ENCODE results near the gene TLR6.

Gene TLR6

GRCh38 chr4:38856524-38857337 lies at the start of gene TLR6:
Gene TLR6, minus strand, starts transcription at chr4:38856817. Its CDS starts 27,344 bp downstream, at chr4:38829473.
- TF ChIP-seq GATA3 (IDR thresholded peaks at IDR 0.05; ENCODE audit: low read depth, low read length) (no peak), GATA2 (IDR thresholded peaks at IDR 0.05; ENCODE audit: low read depth, low read length) (no peak)

GRCh38 chr4:38905652-38906385 lies 49.2 kb upstream of the TLR6 start:
- peak; percentile 29; the same call in 1 of the 2 replicates for TF ChIP-seq GATA3 (IDR thresholded peaks at IDR 0.05; ENCODE audit: low read depth, low read length)
- TF ChIP-seq GATA2 (IDR thresholded peaks at IDR 0.05; ENCODE audit: low read depth, low read length), result peak; percentile 81

- TF ChIP-seq GATA3 (IDR thresholded peaks at IDR 0.05; ENCODE audit: low read depth, low read length) (no peak), GATA2 (IDR thresholded peaks at IDR 0.05; ENCODE audit: low read depth, low read length) (no peak)
These were observed 48.1 kb upstream of the TLR6 start for GRCh38 chr4:38904682-38905081.

- TF ChIP-seq GATA2 (IDR thresholded peaks at IDR 0.05; ENCODE audit: low read depth, low read length) (no peak), GATA3 (IDR thresholded peaks at IDR 0.05; ENCODE audit: low read depth, low read length) (no peak)
These were observed 47.6 kb upstream of the TLR6 start for GRCh38 chr4:38904090-38904666.

- TF ChIP-seq GATA3 (IDR thresholded peaks at IDR 0.05; ENCODE audit: low read depth, low read length) (no peak), GATA2 (IDR thresholded peaks at IDR 0.05; ENCODE audit: low read depth, low read length) (no peak)
These were observed 46.1 kb upstream of the TLR6 start for GRCh38 chr4:38902695-38903094.

GRCh38 chr4:38902221-38902620 lies 45.6 kb upstream of the TLR6 start:
- no peak for TF ChIP-seq GATA3 (IDR thresholded peaks at IDR 0.05; ENCODE audit: low read depth, low read length)
- no peak for TF ChIP-seq GATA2 (IDR thresholded peaks at IDR 0.05; ENCODE audit: low read depth, low read length)

- TF ChIP-seq GATA2 (IDR thresholded peaks at IDR 0.05; ENCODE audit: low read depth, low read length) (no peak), GATA3 (IDR thresholded peaks at IDR 0.05; ENCODE audit: low read depth, low read length) (no peak)
These were observed 41.6 kb upstream of the TLR6 start for GRCh38 chr4:38898245-38898644.

- TF ChIP-seq GATA3 (IDR thresholded peaks at IDR 0.05; ENCODE audit: low read depth, low read length) (no peak), GATA2 (IDR thresholded peaks at IDR 0.05; ENCODE audit: low read depth, low read length) (no peak)
These were observed 40.3 kb upstream of the TLR6 start for GRCh38 chr4:38896940-38897339.

GRCh38 chr4:38894322-38894982 lies 37.8 kb upstream of the TLR6 start:
- TF ChIP-seq GATA3 (IDR thresholded peaks at IDR 0.05; ENCODE audit: low read depth, low read length), result no peak
- TF ChIP-seq GATA2 (IDR thresholded peaks at IDR 0.05; ENCODE audit: low read depth, low read length), result no peak

- no peak for TF ChIP-seq GATA3 (IDR thresholded peaks at IDR 0.05; ENCODE audit: low read depth, low read length)
- no peak for TF ChIP-seq GATA2 (IDR thresholded peaks at IDR 0.05; ENCODE audit: low read depth, low read length)
These were observed 34.7 kb upstream of the TLR6 start for GRCh38 chr4:38891051-38891983.

- TF ChIP-seq GATA3 (IDR thresholded peaks at IDR 0.05; ENCODE audit: low read depth, low read length), result no peak
These were observed 32.5 kb upstream of the TLR6 start for GRCh38 chr4:38889143-38889542.

- TF ChIP-seq GATA3 (IDR thresholded peaks at IDR 0.05; ENCODE audit: low read depth, low read length) (no peak), GATA2 (IDR thresholded peaks at IDR 0.05; ENCODE audit: low read depth, low read length) (no peak)
These were observed 27.6 kb upstream of the TLR6 start for GRCh38 chr4:38884254-38884653.

GRCh38 chr4:38876636-38877035 lies 20.0 kb upstream of the TLR6 start:
- TF ChIP-seq GATA3 (IDR thresholded peaks at IDR 0.05; ENCODE audit: low read depth, low read length) (no peak), GATA2 (IDR thresholded peaks at IDR 0.05; ENCODE audit: low read depth, low read length) (no peak)
